Measurements from ENCODE around the gene TTLL4. TPM values are rescaled to one million over a fixed set of nuclear protein-coding genes. Genes with fewer than 3 reads are reported as not detected.

TTLL4 gene
- total RNA-seq, 4 donors from 2014 or later: 5.7 to 19.2 (median 12.5) TPM

GRCh38 chr2:218732761-218733158 lies 22.1 kb downstream of the TTLL4 start:
- peaks cover 0 to 4% of the 10 kb centered on the region in 2 donors for H3K4me1 ChIP-seq
- intact Hi-C loops (cut with DNase I): loop anchor here (5.0 kb wide), 1 partner anchor 115 kb away; no protein-coding TSS in a partner anchor
- H3K4me3 ChIP-seq (replicated peaks in 1 of 3): no peak overlapping the region
- H3K27ac ChIP-seq: no peak overlapping the region
- peaks cover 0 to 2% of the 10 kb centered on the region in 2 donors for H3K36me3 ChIP-seq
- 82 to 89% methylated on average over 2 of the region's 2 CpGs for WGBS, 2 donors
- TF ChIP-seq CTCF (IDR thresholded peaks at IDR 0.05) (no peak), POLR2A (IDR thresholded peaks at IDR 0.05) (no peak)
- H3K27me3 ChIP-seq: no peaks in the 10 kb centered on the region
- H3K9me3 ChIP-seq: no peaks in the 10 kb centered on the region
- DNase-seq: no peak

- no peak overlapping the region for H3K4me3 ChIP-seq (replicated peaks in 1 of 3)
- no peaks in the 10 kb centered on the region for H3K9me3 ChIP-seq
- H3K4me1 ChIP-seq: peaks cover 0 to 4% of the 10 kb centered on the region in 2 donors
- no peak for DNase-seq
- TF ChIP-seq POLR2A (IDR thresholded peaks at IDR 0.05) (no peak), CTCF (IDR thresholded peaks at IDR 0.05) (no peak)
- peaks cover 0 to 8% of the 10 kb centered on the region in 2 donors for H3K36me3 ChIP-seq
- no peaks in the 10 kb centered on the region for H3K27me3 ChIP-seq
- no peak overlapping the region for H3K27ac ChIP-seq
- 86 to 96% methylated on average over 6 of the region's 6 CpGs for WGBS, 2 donors
- intact Hi-C loops (cut with DNase I): loop anchor here (5.0 kb wide), 1 partner anchor 114 kb away; no protein-coding TSS in a partner anchor
Measured at GRCh38 chr2:218733171-218734021, 22.8 kb downstream of the TTLL4 start.

GRCh38 chr2:218734190-218734975 lies 23.7 kb downstream of the TTLL4 start:
- 96% methylated on average over 8 of the region's 8 CpGs for WGBS, 2 donors
- Histone ChIP-seq H3K27ac (no peak overlapping the region), H3K4me3 (replicated peaks in 1 of 3) (no peak overlapping the region), H3K4me1 (peaks cover 0 to 4% of the 10 kb centered on the region in 2 donors), H3K9me3 (no peaks in the 10 kb centered on the region), H3K27me3 (no peaks in the 10 kb centered on the region), H3K36me3 (peaks cover 0 to 15% of the 10 kb centered on the region in 2 donors)
- intact Hi-C loops (cut with DNase I): loop anchor here (5.0 kb wide), 1 partner anchor 113 kb away; no protein-coding TSS in a partner anchor
- TF ChIP-seq POLR2A (IDR thresholded peaks at IDR 0.05) (no peak), CTCF (IDR thresholded peaks at IDR 0.05) (no peak)
- DNase-seq: no peak

GRCh38 chr2:218736531-218736930 lies 25.9 kb downstream of the TTLL4 start:
- TF ChIP-seq POLR2A (IDR thresholded peaks at IDR 0.05): no peak
- TF ChIP-seq CTCF (IDR thresholded peaks at IDR 0.05): no peak

More at GRCh38 chr2:218736531-218736930, 25.9 kb downstream of the TTLL4 start:
- H3K36me3 ChIP-seq: peaks cover 0 to 26% of the 10 kb centered on the region in 2 donors
- peaks cover 0 to 4% of the 10 kb centered on the region in 2 donors for H3K4me1 ChIP-seq
- intact Hi-C loops (cut with DNase I): no loop called here
- no peak for DNase-seq
- H3K27ac ChIP-seq: no peak overlapping the region
- H3K9me3 ChIP-seq: no peaks in the 10 kb centered on the region
- H3K27me3 ChIP-seq: no peaks in the 10 kb centered on the region
- H3K4me3 ChIP-seq (replicated peaks in 1 of 3): no peak overlapping the region
- 69 to 80% methylated on average over 2 of the region's 2 CpGs for WGBS, 2 donors

Measured in thyroid gland (tissue), 4 donors.